NCI-H2081 (cell line): ENCODE measurements around the gene PHKG1.
"Not testable (repeated sequence)": the region's sequence is repeated elsewhere in the genome, so short reads cannot be mapped to it uniquely, and the experiment has no call there.

Experiments used
- DNase-seq, 2 experiments: peaks; one replicate each; lab custom pipeline; 2025; lab: John Stamatoyannopoulos, UW

Gene PHKG1

DNA sequence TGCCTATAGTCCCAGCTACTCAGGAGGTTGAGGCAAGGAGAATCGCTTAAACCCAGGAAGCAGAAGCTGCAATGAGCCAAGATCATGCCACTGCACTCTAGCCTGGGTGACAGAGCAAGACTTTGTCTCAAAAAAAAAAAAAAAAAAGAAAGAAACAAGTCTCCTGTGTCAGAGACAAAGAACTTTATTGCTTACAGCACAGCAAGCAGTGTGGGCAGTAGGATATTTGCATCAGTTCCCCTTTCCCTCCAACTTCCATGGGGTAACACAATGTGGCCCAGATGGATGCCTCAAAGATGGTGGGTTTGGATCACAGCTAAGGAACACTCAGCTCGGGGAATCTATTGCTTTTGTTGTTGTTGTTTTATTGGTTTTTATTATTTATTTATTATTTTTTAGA lies 47.0 kb downstream of the PHKG1 start:
- DNase-seq, result not testable (repeated sequence)

DNA sequence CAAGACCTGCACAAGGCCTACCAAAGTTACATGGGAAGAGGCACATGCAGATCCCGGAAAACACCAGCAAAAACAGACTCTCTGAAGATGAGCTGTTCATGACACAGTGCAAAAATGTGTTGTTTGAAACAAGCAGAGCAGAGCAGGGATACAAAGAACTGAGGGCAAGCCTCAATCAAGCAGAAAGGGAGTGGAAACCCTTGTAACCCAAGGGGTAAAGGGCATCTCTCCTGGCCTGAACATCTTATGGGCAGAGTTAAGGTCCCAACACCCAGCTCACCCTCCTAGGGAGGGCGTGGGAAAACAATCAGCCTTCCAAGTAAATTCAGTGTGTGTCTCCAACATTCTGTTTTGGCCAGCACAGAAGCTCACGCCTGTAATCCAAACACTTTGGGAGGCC lies 52.0 kb downstream of the PHKG1 start:
- no peak for DNase-seq

DNA sequence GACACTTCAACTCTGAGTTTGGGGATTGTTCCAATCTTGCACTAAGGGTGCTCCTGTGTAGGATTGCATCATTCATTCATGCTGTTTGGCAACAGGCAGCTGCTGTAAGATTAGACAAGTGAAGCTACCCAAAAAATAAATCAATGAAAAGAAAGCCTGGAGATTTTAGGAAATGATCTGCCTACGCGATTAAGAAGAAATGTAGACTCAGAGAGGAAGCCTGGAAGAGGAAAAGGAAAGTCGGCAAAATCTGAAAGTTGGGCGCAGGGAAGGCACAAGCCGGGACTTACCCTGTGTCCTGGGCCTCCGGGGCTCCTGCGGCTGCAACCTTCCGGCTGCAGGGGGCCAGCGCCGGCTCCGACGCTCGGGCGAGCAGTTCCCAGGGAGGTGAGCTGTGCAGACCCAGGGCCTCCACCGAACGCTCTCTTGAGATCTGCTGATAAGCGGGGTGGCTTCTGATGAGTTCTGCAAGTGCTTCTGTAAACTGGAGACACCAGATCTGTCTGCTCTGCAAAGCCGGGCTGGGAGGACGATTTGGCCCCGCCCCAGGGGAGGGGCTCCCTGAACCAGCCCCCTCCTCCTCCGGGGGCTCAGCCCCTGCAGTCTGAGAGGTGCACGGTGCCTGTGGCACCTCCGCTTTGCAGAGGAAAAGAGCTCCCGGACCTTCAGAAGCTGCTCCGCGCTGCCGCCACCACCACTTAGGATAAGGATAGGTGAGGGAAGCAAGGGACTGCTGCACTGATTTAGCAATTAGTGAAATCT lies 58.9 kb downstream of the PHKG1 start:
- DNase-seq, result peak; percentile 90 to 93

DNA sequence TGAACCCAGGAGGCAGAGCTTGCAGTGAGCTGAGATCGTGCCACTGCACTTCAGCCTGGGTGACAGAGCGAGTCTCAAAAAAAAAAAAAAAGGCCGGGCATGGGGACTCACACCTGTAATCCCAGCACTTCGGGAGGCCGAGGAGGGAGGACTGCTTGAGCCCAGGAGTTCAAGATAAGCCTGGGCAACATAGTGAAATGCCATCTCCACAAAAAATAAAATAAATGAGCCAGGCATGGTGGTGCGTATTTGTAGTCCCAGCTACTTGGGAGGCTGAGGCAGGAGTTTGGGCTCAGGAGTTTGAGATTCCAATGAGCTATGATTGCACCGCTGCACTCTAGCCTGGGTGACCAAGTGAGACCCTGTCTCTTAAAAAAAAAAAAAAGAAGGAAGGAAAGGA lies 60.2 kb downstream of the PHKG1 start:
- not testable (repeated sequence) for DNase-seq

DNA sequence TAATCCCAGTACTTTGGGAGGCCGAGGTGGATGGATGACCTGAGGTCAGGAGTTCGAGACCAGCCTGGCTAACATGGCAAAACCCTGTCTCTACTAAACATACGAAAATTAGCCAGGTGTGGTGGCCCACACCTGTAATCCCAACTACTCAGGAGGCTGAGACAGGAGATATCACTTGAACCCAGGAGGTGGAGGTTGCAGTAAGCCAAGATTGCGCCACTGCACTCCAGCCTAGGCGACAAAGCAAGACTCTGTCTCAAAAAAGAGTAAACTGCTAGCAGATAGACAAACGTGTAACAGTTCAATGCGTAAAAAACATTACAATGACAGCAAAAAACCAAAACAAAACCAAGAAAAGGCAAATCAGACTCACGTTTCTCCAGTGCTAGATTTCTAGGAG lies 61.2 kb downstream of the PHKG1 start:
- DNase-seq, result not testable (repeated sequence)

DNA sequence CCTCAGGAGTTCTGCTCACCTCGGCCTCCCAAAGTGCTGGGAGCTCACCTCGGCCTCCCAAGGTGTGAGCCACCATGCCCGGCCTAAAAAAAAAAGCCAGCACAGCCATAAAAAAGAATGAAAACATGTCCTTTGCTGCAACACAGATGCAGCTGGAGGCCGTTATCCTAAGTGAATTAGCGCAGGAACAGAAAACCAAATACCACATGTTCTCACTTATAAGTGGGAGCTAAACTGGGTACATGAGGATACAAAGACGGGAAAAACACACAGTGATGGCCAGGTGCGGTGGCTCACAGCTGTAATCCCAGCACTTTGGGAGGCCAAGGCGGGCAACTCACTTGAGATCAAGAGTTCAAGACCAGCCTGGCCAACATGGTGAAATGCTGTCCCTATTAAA lies 62.4 kb downstream of the PHKG1 start:
- DNase-seq, result no peak
